Upper lobe of right lung (tissue), 1 donor: ENCODE results near the gene OTULINL. TPM values are rescaled to one million over a fixed set of nuclear protein-coding genes. Genes with fewer than 3 reads are reported as not detected.

Source experiments
- ATAC-seq: fragments of 200-7000 bp; cut with Tn5 transposase; one replicate; pipeline ENCODE4 v1.9.1; 2020; ENCODE audit warnings: mild to moderate bottlenecking, moderate library complexity
- DNase-seq: peaks from one replicate; pipeline ENCODE4 v3.0.0-alpha.2; 2020
- H3K27ac ChIP-seq: fragments of 200-600 bp; one replicate; pipeline ENCODE4 v1.8.0; 2022
- H3K27me3 ChIP-seq: fragments of 200-600 bp; one replicate; pipeline ENCODE4 v1.8.0; 2022; ENCODE audit warnings: mild to moderate bottlenecking
- H3K36me3 ChIP-seq: fragments of 200-600 bp; one replicate; pipeline ENCODE4 v1.8.0; 2022
- H3K4me1 ChIP-seq: fragments of 200-600 bp; one replicate; pipeline ENCODE4 v1.8.0; 2022
- H3K4me3 ChIP-seq: fragments of 200-600 bp; one replicate; pipeline ENCODE4 v1.8.0; 2022; ENCODE audit warnings: mild to moderate bottlenecking
- H3K9me3 ChIP-seq: fragments of 200-600 bp; one replicate; pipeline ENCODE4 v1.8.0; 2022
- CTCF ChIP-seq: fragments of 200-600 bp; IDR thresholded peaks from one replicate; pipeline ENCODE4 v1.8.0; 2022; ENCODE audit warnings: antibody characterized with exemption
- intact Hi-C: fragments of 100-400 bp; cut with DNase I; formaldehyde crosslinking; loops from one replicate; pipeline ENCODE4 v1.11.0; 2022
- total RNA-seq: library from RNA; stranded (reverse); fragmentation: NEBNext Ultra II Directional; extraction: Animal tissue kit (Norgen Biotek cat#: 25700); gene quantifications from one replicate; pipeline ENCODE4 v1.2.1, GENCODE V29; 2021
- donor health status: DM: no; HTN: yes; CAD: no; lungs with severe emphysema.

The OTULINL gene
- total RNA-seq, 1 donor from 2014 or later: 104 TPM

- H3K27ac ChIP-seq: no peak overlapping the region
- peaks cover 14% of the 10 kb centered on the region for H3K4me1 ChIP-seq
- intact Hi-C loops: no loop called here
- TF ChIP-seq CTCF: no peak
- DNase-seq (no peak), ATAC-seq (no peak)
- no peaks in the 10 kb centered on the region for H3K36me3 ChIP-seq
- no peaks in the 10 kb centered on the region for H3K9me3 ChIP-seq
- H3K4me3 ChIP-seq: no peak overlapping the region
- H3K27me3 ChIP-seq: no peaks in the 10 kb centered on the region
Observed at GRCh38 chr5:14577079-14577725, 4.4 kb upstream of the OTULINL start.

GRCh38 chr5:14577971-14578370, 3.6 kb upstream of the OTULINL start:
- H3K27me3 ChIP-seq: no peaks in the 10 kb centered on the region
- ATAC-seq: no peak
- no peak overlapping the region for H3K27ac ChIP-seq
- intact Hi-C loops: no loop called here
- no peak overlapping the region for H3K4me3 ChIP-seq
- no peaks in the 10 kb centered on the region for H3K9me3 ChIP-seq
- H3K36me3 ChIP-seq: no peaks in the 10 kb centered on the region
- no peak for TF ChIP-seq CTCF
- peaks cover 14% of the 10 kb centered on the region for H3K4me1 ChIP-seq
- DNase-seq: no peak

GRCh38 chr5:14579246-14579645, 2.3 kb upstream of the OTULINL start:
- no peak for DNase-seq
- no peaks in the 10 kb centered on the region for H3K9me3 ChIP-seq
- no peaks in the 10 kb centered on the region for H3K36me3 ChIP-seq
- TF ChIP-seq CTCF: no peak
- H3K27me3 ChIP-seq: no peaks in the 10 kb centered on the region
- peaks cover 16% of the 10 kb centered on the region for H3K4me1 ChIP-seq
- no peak overlapping the region for H3K4me3 ChIP-seq
- no peak for ATAC-seq
- intact Hi-C loops: no loop called here
- H3K27ac ChIP-seq: no peak overlapping the region

- Histone ChIP-seq H3K27ac (no peak overlapping the region), H3K27me3 (no peaks in the 10 kb centered on the region), H3K9me3 (no peaks in the 10 kb centered on the region), H3K4me3 (no peak overlapping the region), H3K36me3 (no peaks in the 10 kb centered on the region), H3K4me1 (peaks cover 10% of the 10 kb centered on the region)
- no peak for TF ChIP-seq CTCF
- ATAC-seq (no peak), DNase-seq (no peak)
- intact Hi-C loops: no loop called here
Observed at GRCh38 chr5:14579731-14580397, 1.7 kb upstream of the OTULINL start.

GRCh38 chr5:14580398-14581034, 1.1 kb upstream of the OTULINL start:
- no peak for TF ChIP-seq CTCF
- intact Hi-C loops: no loop called here
- Histone ChIP-seq H3K9me3 (no peaks in the 10 kb centered on the region), H3K4me3 (no peak overlapping the region), H3K4me1 (peaks cover 8% of the 10 kb centered on the region), H3K27me3 (no peaks in the 10 kb centered on the region), H3K36me3 (no peaks in the 10 kb centered on the region), H3K27ac (no peak overlapping the region)
- DNase-seq (no peak), ATAC-seq (no peak)
